Measurements from ENCODE around the gene COQ9.

COQ9 gene

GRCh38 chr16:57473906-57474305 is 26.6 kb downstream of the COQ9 start:
- DNase-seq = no peak

- no peak for DNase-seq
These were observed 27.7 kb downstream of the COQ9 start for GRCh38 chr16:57474671-57475661.

- no peak for DNase-seq
These were observed 28.5 kb downstream of the COQ9 start for GRCh38 chr16:57475711-57476339.

- no peak for DNase-seq
These were observed 29.5 kb downstream of the COQ9 start for GRCh38 chr16:57476546-57477410.

GRCh38 chr16:57477531-57478202 is 30.4 kb downstream of the COQ9 start:
- DNase-seq = no peak

GRCh38 chr16:57478396-57479204 is 31.3 kb downstream of the COQ9 start:
- DNase-seq = no peak

GRCh38 chr16:57479205-57479975 is 32.1 kb downstream of the COQ9 start:
- peak; percentile 59 for DNase-seq

- DNase-seq = peak; percentile 74
These were observed 32.9 kb downstream of the COQ9 start for GRCh38 chr16:57479976-57480753.

- no peak for DNase-seq
These were observed 33.5 kb downstream of the COQ9 start for GRCh38 chr16:57480754-57481230.

- no peak for DNase-seq
These were observed 34.1 kb downstream of the COQ9 start for GRCh38 chr16:57481421-57481820.

- DNase-seq = no peak
These were observed 35.7 kb downstream of the COQ9 start for GRCh38 chr16:57482845-57483545.

GRCh38 chr16:57483725-57484514 is 36.6 kb downstream of the COQ9 start:
- no peak for DNase-seq

GRCh38 chr16:57484515-57485005 is 37.3 kb downstream of the COQ9 start:
- no peak for DNase-seq

GRCh38 chr16:57485091-57485915 is 38.0 kb downstream of the COQ9 start:
- DNase-seq = no peak

- DNase-seq = peak; percentile 59
These were observed 38.9 kb downstream of the COQ9 start, which contains the start of gene DOK4 for GRCh38 chr16:57485916-57486857. Gene DOK4, minus strand, starts transcription at chr16:57486493. Its CDS starts 6,986 bp downstream, at chr16:57479507.

Data from kidney glomerular epithelial cell (primary cell).